ENCODE measurements around the gene RAB31.
A peak's percentile ranks its signal among the peaks of the same experiment; 100 is the strongest.

RAB31 gene

GRCh38 chr18:9707381-9708056 is 582 bp upstream of the RAB31 start:
- Histone ChIP-seq H3K27me3 (ENCODE audit: insufficient read depth, low read depth, severe bottlenecking) (peaks cover 9% of the 10 kb centered on the region), H3K9me3 (ENCODE audit: severe bottlenecking) (no peaks in the 10 kb centered on the region), H3K4me3 (ENCODE audit: low read depth, low read length) (peak overlapping the region; percentile 61), H3K27ac (no peak overlapping the region), H3K36me3 (no peaks in the 10 kb centered on the region)
- no peak for DNase-seq
- TF ChIP-seq, protein P1, sequence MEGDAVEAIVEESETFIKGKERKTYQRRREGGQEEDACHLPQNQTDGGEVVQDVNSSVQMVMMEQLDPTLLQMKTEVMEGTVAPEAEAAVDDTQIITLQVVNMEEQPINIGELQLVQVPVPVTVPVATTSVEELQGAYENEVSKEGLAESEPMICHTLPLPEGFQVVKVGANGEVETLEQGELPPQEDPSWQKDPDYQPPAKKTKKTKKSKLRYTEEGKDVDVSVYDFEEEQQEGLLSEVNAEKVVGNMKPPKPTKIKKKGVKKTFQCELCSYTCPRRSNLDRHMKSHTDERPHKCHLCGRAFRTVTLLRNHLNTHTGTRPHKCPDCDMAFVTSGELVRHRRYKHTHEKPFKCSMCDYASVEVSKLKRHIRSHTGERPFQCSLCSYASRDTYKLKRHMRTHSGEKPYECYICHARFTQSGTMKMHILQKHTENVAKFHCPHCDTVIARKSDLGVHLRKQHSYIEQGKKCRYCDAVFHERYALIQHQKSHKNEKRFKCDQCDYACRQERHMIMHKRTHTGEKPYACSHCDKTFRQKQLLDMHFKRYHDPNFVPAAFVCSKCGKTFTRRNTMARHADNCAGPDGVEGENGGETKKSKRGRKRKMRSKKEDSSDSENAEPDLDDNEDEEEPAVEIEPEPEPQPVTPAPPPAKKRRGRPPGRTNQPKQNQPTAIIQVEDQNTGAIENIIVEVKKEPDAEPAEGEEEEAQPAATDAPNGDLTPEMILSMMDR (IDR thresholded peaks at IDR 0.05; ENCODE audit: low read depth, low read length) = no peak

DNA sequence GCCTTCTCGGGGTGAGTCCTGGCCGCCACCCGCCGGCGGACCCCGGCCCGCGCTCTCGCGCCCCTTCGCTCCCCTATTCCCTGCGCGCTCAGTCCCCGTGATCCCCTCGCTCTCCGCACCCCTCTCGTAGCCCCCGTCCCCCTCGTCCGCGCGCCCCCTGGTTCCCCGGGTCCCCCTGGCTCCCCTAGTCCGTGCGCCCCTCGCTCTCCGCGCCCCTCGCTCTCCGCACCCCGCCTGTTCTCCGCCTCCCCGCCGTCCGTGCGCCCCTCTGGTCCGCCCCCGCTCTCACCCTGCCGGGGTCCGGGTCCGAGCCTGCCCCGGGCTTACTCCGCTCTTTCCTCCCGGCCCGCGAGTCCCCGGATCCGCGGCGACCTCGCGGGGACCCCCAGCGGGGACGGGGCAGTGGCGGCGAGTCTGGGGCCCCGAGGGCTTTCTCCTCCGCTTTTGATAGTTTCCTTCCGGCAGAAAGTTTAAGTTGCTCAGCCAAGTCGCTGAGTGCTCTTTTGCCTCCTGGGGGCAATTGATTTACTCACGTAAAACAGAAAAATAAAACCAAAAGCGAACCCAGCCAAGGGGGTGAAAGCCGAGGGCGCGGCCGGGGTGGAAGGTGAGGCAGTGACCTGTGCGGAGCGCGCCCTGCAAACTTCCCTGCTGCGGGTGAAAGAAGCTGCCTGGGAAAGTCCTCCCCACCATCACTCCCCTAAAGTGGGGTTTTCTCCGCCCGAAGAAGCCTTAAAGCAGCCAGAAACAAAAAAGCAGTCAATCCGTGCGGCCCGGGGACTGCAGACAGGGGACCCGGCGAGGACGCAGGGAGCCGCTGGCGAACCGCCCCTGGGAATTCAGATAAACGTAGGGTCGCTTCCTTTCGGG is 568 bp downstream of the RAB31 start:
- DNase-seq = no peak
- TF ChIP-seq, protein P1 (IDR thresholded peaks at IDR 0.05; ENCODE audit: low read depth, low read length) = no peak
- Histone ChIP-seq H3K9me3 (ENCODE audit: severe bottlenecking) (no peaks in the 10 kb centered on the region), H3K36me3 (no peaks in the 10 kb centered on the region), H3K4me3 (ENCODE audit: low read depth, low read length) (peak overlapping the region; percentile 61), H3K27ac (no peak overlapping the region), H3K27me3 (ENCODE audit: insufficient read depth, low read depth, severe bottlenecking) (peaks cover 9% of the 10 kb centered on the region)

DNA sequence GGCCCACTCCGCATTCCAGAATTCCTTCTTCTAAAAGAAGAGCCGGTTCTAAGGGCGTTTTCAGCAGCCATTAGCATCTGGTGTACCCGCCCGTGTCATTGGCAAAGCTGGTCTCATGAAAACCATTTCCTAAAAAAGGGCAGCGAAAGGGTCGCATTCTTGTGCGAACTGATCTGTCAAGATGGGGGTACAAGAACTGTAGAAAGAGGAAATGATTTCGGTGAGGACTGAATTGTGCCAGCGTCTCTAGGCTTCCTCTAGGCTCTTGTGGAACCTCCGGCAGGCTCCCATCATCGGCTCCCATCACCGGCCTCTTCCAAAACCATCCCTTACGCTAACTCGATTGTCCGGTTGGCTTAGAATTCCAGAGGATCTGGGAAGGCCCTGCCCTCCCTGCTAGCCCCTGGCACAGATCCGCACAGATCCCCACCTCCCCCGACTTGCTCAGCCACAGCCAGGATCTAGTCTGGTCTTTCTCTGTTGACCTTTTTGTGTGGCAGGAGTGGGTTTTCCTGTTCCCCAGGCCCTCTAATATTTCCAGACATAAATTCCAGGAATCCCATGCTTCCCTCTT is 1.3 kb downstream of the RAB31 start:
- no peak overlapping the region for H3K4me3 ChIP-seq (ENCODE audit: low read depth, low read length)
- TF ChIP-seq, protein P1 (IDR thresholded peaks at IDR 0.05; ENCODE audit: low read depth, low read length) = no peak
- H3K36me3 ChIP-seq = no peaks in the 10 kb centered on the region
- no peak overlapping the region for H3K27ac ChIP-seq
- H3K9me3 ChIP-seq (ENCODE audit: severe bottlenecking) = no peaks in the 10 kb centered on the region
- H3K27me3 ChIP-seq (ENCODE audit: insufficient read depth, low read depth, severe bottlenecking) = peaks cover 9% of the 10 kb centered on the region
- DNase-seq = no peak

DNA sequence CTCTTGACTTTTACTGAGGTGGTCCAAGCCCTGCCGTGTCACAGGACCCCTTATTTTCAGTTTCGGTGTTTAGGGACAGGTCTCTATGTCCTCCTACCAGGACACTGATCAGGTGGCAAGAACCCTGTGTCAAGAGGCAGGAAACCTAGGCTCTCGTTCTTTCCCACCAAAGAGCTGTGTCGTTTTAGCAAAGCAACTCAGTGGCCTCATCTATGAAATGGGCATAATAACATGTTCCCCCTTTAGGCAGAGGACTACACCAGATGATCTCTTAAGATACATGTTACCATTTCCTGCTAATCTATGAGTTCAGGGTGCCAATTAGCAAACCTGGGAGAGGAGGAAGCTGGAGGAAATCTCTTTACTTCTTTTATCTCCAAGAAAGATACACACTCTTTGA is 1.9 kb downstream of the RAB31 start:
- H3K4me3 ChIP-seq (ENCODE audit: low read depth, low read length) = no peak overlapping the region
- DNase-seq = no peak
- peaks cover 9% of the 10 kb centered on the region for H3K27me3 ChIP-seq (ENCODE audit: insufficient read depth, low read depth, severe bottlenecking)
- TF ChIP-seq, protein P1 (IDR thresholded peaks at IDR 0.05; ENCODE audit: low read depth, low read length) = no peak
- H3K27ac ChIP-seq = no peak overlapping the region
- H3K9me3 ChIP-seq (ENCODE audit: severe bottlenecking) = no peaks in the 10 kb centered on the region
- H3K36me3 ChIP-seq = no peaks in the 10 kb centered on the region

GRCh38 chr18:9711361-9712129 is 3.4 kb downstream of the RAB31 start:
- Histone ChIP-seq H3K27ac (no peak overlapping the region), H3K36me3 (no peaks in the 10 kb centered on the region), H3K27me3 (ENCODE audit: insufficient read depth, low read depth, severe bottlenecking) (peaks cover 9% of the 10 kb centered on the region), H3K9me3 (ENCODE audit: severe bottlenecking) (no peaks in the 10 kb centered on the region), H3K4me3 (ENCODE audit: low read depth, low read length) (no peak overlapping the region)
- no peak for DNase-seq
- TF ChIP-seq, protein P1 (IDR thresholded peaks at IDR 0.05; ENCODE audit: low read depth, low read length) = no peak

All from WERI-Rb-1 (cell line).